Upper lobe of right lung (tissue), 1 donor: ENCODE measurements around the gene TBCCD1. TPM values are rescaled to one million over a fixed set of nuclear protein-coding genes. Genes with fewer than 3 reads are reported as not detected.

Experiments
- ATAC-seq: fragments of 200-7000 bp; cut with Tn5 transposase; one replicate; pipeline ENCODE4 v1.9.1; 2020; ENCODE audit warnings: mild to moderate bottlenecking, moderate library complexity
- DNase-seq: peaks from one replicate; pipeline ENCODE4 v3.0.0-alpha.2; 2020
- H3K27ac ChIP-seq: fragments of 200-600 bp; one replicate; pipeline ENCODE4 v1.8.0; 2022
- H3K27me3 ChIP-seq: fragments of 200-600 bp; one replicate; pipeline ENCODE4 v1.8.0; 2022; ENCODE audit warnings: mild to moderate bottlenecking
- H3K36me3 ChIP-seq: fragments of 200-600 bp; one replicate; pipeline ENCODE4 v1.8.0; 2022
- H3K4me1 ChIP-seq: fragments of 200-600 bp; one replicate; pipeline ENCODE4 v1.8.0; 2022
- H3K4me3 ChIP-seq: fragments of 200-600 bp; one replicate; pipeline ENCODE4 v1.8.0; 2022; ENCODE audit warnings: mild to moderate bottlenecking
- H3K9me3 ChIP-seq: fragments of 200-600 bp; one replicate; pipeline ENCODE4 v1.8.0; 2022
- intact Hi-C: fragments of 100-400 bp; cut with DNase I; formaldehyde crosslinking; loops from one replicate; pipeline ENCODE4 v1.11.0; 2022
- total RNA-seq: library from RNA; stranded (reverse); fragmentation: NEBNext Ultra II Directional; extraction: Animal tissue kit (Norgen Biotek cat#: 25700); gene quantifications from one replicate; pipeline ENCODE4 v1.2.1, GENCODE V29; 2021
- TF ChIP-seq, protein P1 (sequence below): fragments of 200-600 bp; IDR thresholded peaks from one replicate; pipeline ENCODE4 v1.8.0; 2022; ENCODE audit warnings: antibody characterized with exemption
- donor health status: DM: no; HTN: yes; CAD: no; lungs with severe emphysema.

Gene TBCCD1
- total RNA-seq, 1 donor from 2014 or later, result 11.3 TPM

DNA sequence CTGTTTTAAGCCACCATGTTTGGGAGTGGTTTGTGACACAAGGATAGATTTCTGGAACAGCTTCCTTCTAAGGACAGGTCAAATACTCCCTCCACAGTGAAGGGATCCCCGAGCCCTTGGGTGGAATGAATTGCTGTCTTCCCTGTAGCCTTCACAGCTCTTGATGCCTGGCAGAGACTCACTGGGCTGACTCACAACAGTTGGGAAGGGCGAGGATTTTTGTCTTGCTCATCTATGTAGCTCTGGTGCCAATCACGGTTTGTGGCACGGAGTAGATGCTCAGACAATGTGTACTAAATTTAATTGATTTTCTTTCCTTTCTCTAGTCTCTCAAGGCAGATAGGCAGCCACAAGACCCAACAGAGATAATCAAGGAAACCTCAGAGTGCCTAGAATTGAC, 49.9 kb downstream of the TBCCD1 start:
- intact Hi-C loops, result no loop called here
- no peaks in the 10 kb centered on the region for H3K27me3 ChIP-seq
- H3K27ac ChIP-seq, result no peak overlapping the region
- H3K4me1 ChIP-seq, result no peaks in the 10 kb centered on the region
- no peaks in the 10 kb centered on the region for H3K36me3 ChIP-seq
- ATAC-seq (no peak), DNase-seq (no peak)
- no peaks in the 10 kb centered on the region for H3K9me3 ChIP-seq
- TF ChIP-seq, protein P1, sequence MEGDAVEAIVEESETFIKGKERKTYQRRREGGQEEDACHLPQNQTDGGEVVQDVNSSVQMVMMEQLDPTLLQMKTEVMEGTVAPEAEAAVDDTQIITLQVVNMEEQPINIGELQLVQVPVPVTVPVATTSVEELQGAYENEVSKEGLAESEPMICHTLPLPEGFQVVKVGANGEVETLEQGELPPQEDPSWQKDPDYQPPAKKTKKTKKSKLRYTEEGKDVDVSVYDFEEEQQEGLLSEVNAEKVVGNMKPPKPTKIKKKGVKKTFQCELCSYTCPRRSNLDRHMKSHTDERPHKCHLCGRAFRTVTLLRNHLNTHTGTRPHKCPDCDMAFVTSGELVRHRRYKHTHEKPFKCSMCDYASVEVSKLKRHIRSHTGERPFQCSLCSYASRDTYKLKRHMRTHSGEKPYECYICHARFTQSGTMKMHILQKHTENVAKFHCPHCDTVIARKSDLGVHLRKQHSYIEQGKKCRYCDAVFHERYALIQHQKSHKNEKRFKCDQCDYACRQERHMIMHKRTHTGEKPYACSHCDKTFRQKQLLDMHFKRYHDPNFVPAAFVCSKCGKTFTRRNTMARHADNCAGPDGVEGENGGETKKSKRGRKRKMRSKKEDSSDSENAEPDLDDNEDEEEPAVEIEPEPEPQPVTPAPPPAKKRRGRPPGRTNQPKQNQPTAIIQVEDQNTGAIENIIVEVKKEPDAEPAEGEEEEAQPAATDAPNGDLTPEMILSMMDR, result no peak
- H3K4me3 ChIP-seq, result no peak overlapping the region

DNA sequence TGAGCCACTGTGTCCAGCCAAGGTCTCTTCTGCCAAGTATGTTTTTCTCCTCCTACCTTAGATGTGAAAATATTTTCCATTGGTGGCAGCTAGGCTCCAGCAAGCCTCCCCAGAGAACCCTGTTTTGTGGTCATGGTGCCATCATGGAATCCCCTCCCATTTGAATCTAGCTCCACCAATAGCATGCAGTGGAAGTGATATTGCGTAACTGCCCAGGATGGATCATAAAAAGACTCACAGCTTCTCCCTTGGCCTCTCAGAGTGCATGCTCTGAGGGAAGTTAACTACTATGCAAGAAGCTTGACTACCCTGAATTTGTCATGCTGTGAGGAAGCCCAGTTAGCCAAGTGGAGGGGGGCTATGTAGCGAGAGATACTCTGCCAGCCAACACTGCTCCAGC, 50.5 kb downstream of the TBCCD1 start:
- intact Hi-C loops, result no loop called here

DNA sequence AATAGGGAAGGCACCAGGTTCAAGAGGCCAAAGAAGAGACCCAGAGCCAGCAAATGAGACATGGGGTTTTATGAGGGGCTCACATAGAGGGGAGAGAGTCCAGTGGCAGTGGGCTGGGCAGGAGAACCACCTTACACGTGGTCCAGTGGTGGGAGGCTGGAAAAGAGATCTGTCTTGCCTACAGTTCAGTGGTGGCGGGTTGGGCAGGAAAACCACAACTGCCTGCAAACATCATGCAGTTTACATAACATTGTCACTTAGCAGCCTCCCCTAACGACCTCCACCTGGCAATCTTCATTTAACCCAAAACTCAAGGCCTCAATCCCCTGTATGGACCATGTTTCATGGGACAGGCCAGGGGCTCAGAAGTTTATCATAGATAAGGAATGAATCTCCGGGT, 52.0 kb downstream of the TBCCD1 start:
- H3K4me3 ChIP-seq, result no peak overlapping the region
- no peak for ATAC-seq
- H3K4me1 ChIP-seq, result no peaks in the 10 kb centered on the region
- H3K9me3 ChIP-seq, result no peaks in the 10 kb centered on the region
- no peaks in the 10 kb centered on the region for H3K27me3 ChIP-seq
- DNase-seq, result no peak
- H3K36me3 ChIP-seq, result no peaks in the 10 kb centered on the region
- TF ChIP-seq, protein P1, result no peak
- intact Hi-C loops, result no loop called here
- H3K27ac ChIP-seq, result no peak overlapping the region

More for the DNA sequence above, 50.5 kb downstream of the TBCCD1 start:
- no peak for DNase-seq
- Histone ChIP-seq H3K4me3 (no peak overlapping the region), H3K36me3 (no peaks in the 10 kb centered on the region), H3K27me3 (no peaks in the 10 kb centered on the region), H3K27ac (no peak overlapping the region), H3K9me3 (no peaks in the 10 kb centered on the region), H3K4me1 (no peaks in the 10 kb centered on the region)
- no peak for ATAC-seq
- TF ChIP-seq, protein P1, result no peak

DNA sequence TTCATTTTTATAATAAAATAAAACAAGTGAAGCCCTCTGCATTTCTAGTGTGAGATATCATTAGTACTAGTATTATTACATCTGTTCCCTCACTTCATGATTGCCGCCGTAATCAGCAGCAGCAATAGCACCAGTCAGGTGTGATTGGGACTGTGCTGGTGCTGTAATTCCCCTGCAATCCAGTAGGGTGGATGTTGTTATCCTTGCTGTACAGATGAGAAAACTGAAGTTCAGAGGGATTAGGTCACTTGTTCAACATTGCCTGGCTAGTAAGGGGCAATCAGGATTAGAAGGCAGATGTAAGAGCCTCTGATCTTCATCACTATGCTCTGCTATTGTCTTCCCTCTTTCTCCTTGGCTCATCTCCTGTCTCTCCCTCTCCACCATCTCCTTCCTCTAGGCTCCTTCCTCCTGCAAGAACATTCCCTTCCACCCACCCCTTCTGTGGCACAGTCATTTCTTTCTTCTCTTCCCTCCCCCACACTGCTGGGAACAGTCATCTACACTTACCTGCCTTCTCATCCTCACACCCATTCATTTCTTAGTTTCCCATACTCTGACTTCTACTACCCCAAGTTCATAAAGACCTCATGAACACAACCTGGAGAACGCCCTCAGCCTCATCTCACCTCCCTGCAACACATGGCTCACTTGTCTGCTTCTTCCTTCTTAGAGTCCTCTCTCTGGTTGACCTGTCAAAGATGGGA, 52.7 kb downstream of the TBCCD1 start:
- H3K4me3 ChIP-seq, result no peak overlapping the region
- no peaks in the 10 kb centered on the region for H3K27me3 ChIP-seq
- H3K4me1 ChIP-seq, result no peaks in the 10 kb centered on the region
- no peak for ATAC-seq
- TF ChIP-seq, protein P1, result peak; percentile 43
- no peaks in the 10 kb centered on the region for H3K36me3 ChIP-seq
- no peaks in the 10 kb centered on the region for H3K9me3 ChIP-seq
- intact Hi-C loops, result no loop called here
- DNase-seq, result no peak
- no peak overlapping the region for H3K27ac ChIP-seq

DNA sequence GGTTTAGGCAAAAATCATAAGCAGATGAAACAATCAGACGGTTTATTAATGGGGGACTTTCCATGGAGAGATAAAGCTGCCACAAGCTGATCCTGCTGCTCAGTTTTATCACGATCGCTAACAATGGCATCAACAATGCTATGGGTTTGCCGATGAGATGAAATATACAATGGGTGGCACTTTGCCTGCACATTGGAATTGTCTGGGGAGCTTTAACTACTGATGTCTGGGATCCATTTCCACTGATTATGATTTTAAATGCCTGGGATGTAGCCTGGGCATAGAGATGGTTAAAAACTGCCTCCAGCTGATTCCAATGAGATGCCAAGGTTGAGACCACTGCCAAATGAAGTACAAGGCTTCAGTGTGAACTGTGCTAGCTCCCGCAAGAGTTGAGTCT, 53.8 kb downstream of the TBCCD1 start:
- Histone ChIP-seq H3K27me3 (no peaks in the 10 kb centered on the region), H3K9me3 (no peaks in the 10 kb centered on the region), H3K4me1 (no peaks in the 10 kb centered on the region), H3K27ac (no peak overlapping the region), H3K36me3 (no peaks in the 10 kb centered on the region), H3K4me3 (no peak overlapping the region)
- DNase-seq (no peak), ATAC-seq (no peak)
- TF ChIP-seq, protein P1, result no peak
- intact Hi-C loops, result no loop called here
